HepG2 (cell line): ENCODE measurements around the gene NFATC2. TPM values are rescaled to one million over a fixed set of nuclear protein-coding genes. Genes with fewer than 3 reads are reported as not detected.

ENCODE experiments used
- ATAC-seq: fragments of 200-7000 bp; cut with Tn5 transposase; 3 replicates; pipeline ENCODE4 v1.9.1; 2020; ENCODE audit warnings: mild to moderate bottlenecking, moderate library complexity
- BruUV-seq: library from RNA; stranded (reverse); fragments of 400-500 nt; replicated peaks from 2 replicates; lab custom pipeline; 2021; lab: Mats Ljungman, UMichigan
- CTCF ChIA-PET: fragments of 300-600 bp; formaldehyde crosslinking; extraction: SDS; loops from one replicate; lab custom pipeline; 2021; ENCODE audit warnings: low total read pairs, inconsistent platforms, low intra/inter-chr PET ratio; lab: Yijun Ruan, JAX
- POLR2A ChIA-PET: fragments of 350-600 bp; sonication (Branson Sonifier 250); formaldehyde crosslinking; loops from one replicate; lab custom pipeline; 2020; ENCODE audit warnings: antibody characterized with exemption, inconsistent platforms; lab: Yijun Ruan, JAX
- DNase-seq: peaks from one replicate; pipeline ENCODE4 v3.0.0-alpha.2; 2015; ENCODE audit warnings: low spot score
- FAIRE-seq: peaks from 3 replicates; lab custom pipeline; 2011; peaks lifted over from hg19 to GRCh38; lab: Jason Lieb, UNC
- H2AFZ ChIP-seq: one replicate; pipeline ENCODE4 v1.6.1; 2011; ENCODE audit warnings: low read length, inconsistent platforms
- H3K27ac ChIP-seq: fragments of 300-600 bp; 3 replicates; pipeline ENCODE4 v1.8.0; 2011; ENCODE audit warnings: mixed run types, mild to moderate bottlenecking, mixed read lengths, low read length, inconsistent platforms; ENCODE audit not compliant: insufficient read depth; ENCODE audit errors: extremely low read length
- H3K27me3 ChIP-seq, 2 experiments: fragments of 200-600 bp in 1 of 2; 2 replicates in 1 of 2; 3 replicates in 1 of 2; pipeline versions ENCODE4 v1.6.0 to v1.8.0; 2011; ENCODE audit warnings: low read length in 2 of 2, mild to moderate bottlenecking in 2 of 2, moderate library complexity in 2 of 2, inconsistent platforms in 1 of 2; ENCODE audit not compliant: insufficient read depth in 2 of 2, control insufficient read depth in 1 of 2
- H3K36me3 ChIP-seq, 2 experiments: fragments of 200-600 bp in 1 of 2; replicated peaks in 1 of 2; 2 replicates in 1 of 2; 3 replicates in 1 of 2; pipeline versions ENCODE4 v1.5.1 to v1.8.0; 2011; ENCODE audit warnings: low read length in 2 of 2, inconsistent platforms in 1 of 2; ENCODE audit not compliant: insufficient read depth in 2 of 2, control insufficient read depth in 1 of 2
- H3K4me1 ChIP-seq: 2 replicates; pipeline ENCODE4 v1.5.1; 2012; ENCODE audit warnings: low read length, inconsistent platforms; ENCODE audit not compliant: insufficient read depth
- H3K4me2 ChIP-seq: 2 replicates; pipeline ENCODE4 v1.6.0; 2011; ENCODE audit warnings: low read depth, low read length, inconsistent platforms
- H3K4me3 ChIP-seq, 3 experiments: fragments of 200-600 bp in 1 of 3; sonication (generic), shearing (Covaris generic) in 1 of 3; replicated peaks in 1 of 3; 2 replicates each; pipeline ENCODE4 v1.5.1; 2011 to 2016; ENCODE audit warnings: low read length in 3 of 3, inconsistent platforms in 2 of 3, low read depth in 2 of 3, mild to moderate bottlenecking in 2 of 3, control low read depth in 1 of 3, mixed read lengths in 1 of 3; ENCODE audit not compliant: insufficient read depth in 1 of 3
- H3K79me2 ChIP-seq: one replicate; pipeline ENCODE4 v1.6.1; 2011; ENCODE audit warnings: low read length, inconsistent platforms; ENCODE audit not compliant: insufficient read depth
- H3K9ac ChIP-seq: 2 replicates; pipeline ENCODE4 v1.6.0; 2011; ENCODE audit warnings: mild to moderate bottlenecking, low read depth, low read length, inconsistent platforms; ENCODE audit not compliant: insufficient read depth
- H3K9me3 ChIP-seq: 2 replicates; pipeline ENCODE4 v1.5.1; 2012; ENCODE audit warnings: mild to moderate bottlenecking, low read length
- H4K20me1 ChIP-seq: 2 replicates; pipeline ENCODE4 v1.6.0; 2011; ENCODE audit warnings: inconsistent platforms, mild to moderate bottlenecking, low read length, moderate library complexity; ENCODE audit not compliant: insufficient read depth
- JUNB ChIP-seq: sonication (generic); formaldehyde crosslinking; IDR thresholded peaks from 2 replicates; pipeline ENCODE4 v1.8.0; 2022; ENCODE audit warnings: missing genetic modification reagents, mild to moderate bottlenecking, borderline replicate concordance
- MAFF ChIP-seq: IDR thresholded peaks from 2 replicates; pipeline ENCODE4 v1.6.1; 2011; ENCODE audit warnings: low read depth, low read length, improper control_type of control experiment
- MAFK ChIP-seq, 2 experiments: IDR thresholded peaks in 1 of 2; conservative IDR thresholded peaks in 1 of 2; 2 replicates each; pipeline ENCODE4 v1.6.1; 2011; ENCODE audit warnings: improper control_type of control experiment in 2 of 2, low read length in 2 of 2
- NRL ChIP-seq: sonication (generic); formaldehyde crosslinking; IDR thresholded peaks from 2 replicates; pipeline ENCODE4 v1.5.0; 2020; ENCODE audit warnings: missing genetic modification reagents, mild to moderate bottlenecking, moderate library complexity, borderline replicate concordance
- TBX2 ChIP-seq: sonication (generic); formaldehyde crosslinking; IDR thresholded peaks from 2 replicates; pipeline ENCODE4 v1.5.0; 2020; ENCODE audit warnings: missing genetic modification reagents, mild to moderate bottlenecking, borderline replicate concordance
- ZMYM3 ChIP-seq: sonication (generic); formaldehyde crosslinking; IDR thresholded peaks from 2 replicates; pipeline ENCODE4 v1.5.1; 2020; ENCODE audit warnings: mild to moderate bottlenecking, missing genetic modification reagents
- ZNF678 ChIP-seq: sonication (generic); formaldehyde crosslinking; IDR thresholded peaks from 2 replicates; pipeline ENCODE4 v1.4.0; 2020; ENCODE audit warnings: mild to moderate bottlenecking, missing genetic modification reagents
- ZNF768 ChIP-seq: sonication (generic); formaldehyde crosslinking; IDR thresholded peaks from 2 replicates; pipeline ENCODE4 v1.4.0; 2020; ENCODE audit warnings: missing genetic modification reagents
- WGBS: methylation state at CpG from one replicate; pipeline ENCODE4 v1.1.6; 2017; ENCODE audit warnings: low lambda C conversion rate; 5-methylcytosine and 5-hydroxymethylcytosine counted together
- in situ Hi-C: cut with HindIII; loops from 2 replicates; pipeline ENCODE4 v1.10.0; 2017; ENCODE audit warnings: low pct_unique_long_range_greater_than_20kb; ENCODE audit not compliant: extremely low pct_ligation_motif_present
- intact Hi-C: fragments of 100-400 bp; cut with micrococcal nuclease; formaldehyde crosslinking; loops from one replicate; pipeline ENCODE4 v1.10.0; 2022; ENCODE audit not compliant: unreplicated experiment
- polyA plus RNA-seq, 8 experiments: library from polyadenylated mRNA; depleted of rRNA in 3 of 8; stranded (reverse) in 7 of 8; unstranded in 1 of 8; fragments of >200 nt; fragmentation: Illumina TruSeq in 4 of 8; extraction: Trizol in 4 of 8; gene quantifications; 2 replicates each; pipeline versions ENCODE4 v1.2.1 to v1.2.3, GENCODE V29; 2011 to 2016; ENCODE audit warnings: low read depth in 4 of 8, missing spikeins in 1 of 8, mixed read lengths in 1 of 8; ENCODE audit not compliant: insufficient read depth in 1 of 8
- total RNA-seq, 5 experiments: library from RNA; depleted of rRNA; stranded (reverse); fragments of >200 nt; fragmentation: Illumina TruSeq; extraction: Trizol; gene quantifications; 2 replicates each; pipeline ENCODE4 v1.2.3, GENCODE V29; 2016; ENCODE audit warnings: low read depth in 1 of 5
- TF ChIP-seq, protein P1 (sequence below): sonication (generic); formaldehyde crosslinking; IDR thresholded peaks from 2 replicates; pipeline ENCODE4 v1.4.0; 2020; ENCODE audit warnings: missing genetic modification reagents

Gene NFATC2
- total and polyA plus RNA-seq, 2 of the 13 experiments (the other 11 are each of a cell fraction or from before 2014, with no cell fraction given), result 1.9 to 3.3 TPM

DNA sequence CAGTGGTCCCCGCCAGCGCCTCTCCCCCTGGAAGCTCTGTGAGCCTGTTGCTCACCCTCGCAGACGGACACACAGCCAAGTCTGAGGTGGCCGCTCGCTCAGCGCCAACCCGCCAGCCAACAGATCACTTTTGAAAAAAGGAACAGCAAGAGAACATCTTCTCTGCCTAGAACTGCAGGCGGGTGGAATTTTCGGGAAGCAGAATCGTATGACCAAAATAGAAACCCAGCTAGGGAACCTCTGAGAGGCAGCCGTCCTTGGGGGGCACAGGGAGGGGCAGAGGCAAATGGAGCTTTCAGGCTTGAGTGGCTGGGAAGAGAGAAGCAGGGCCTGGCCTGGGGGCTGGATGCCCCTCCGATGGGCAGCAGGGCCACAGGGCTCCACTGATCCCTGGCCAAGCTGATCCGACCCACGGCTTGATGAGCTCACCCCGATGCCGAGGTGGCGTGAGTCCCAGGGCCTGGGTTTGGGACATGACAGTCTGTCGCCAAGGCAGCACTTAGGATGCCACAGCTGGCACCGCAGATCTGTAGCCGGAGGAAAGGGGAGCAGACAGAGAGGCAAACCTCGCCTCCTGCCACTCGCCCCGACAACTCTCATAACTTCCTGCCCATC is 9.8 kb downstream of the NFATC2 start:
- FAIRE-seq (no peak), DNase-seq (no peak), ATAC-seq (no peak)
- BruUV-seq, result no TSS peak
- H3K36me3 ChIP-seq, result no peaks in the 10 kb centered on the region; a peak in 1 of 5 replicates
- intact Hi-C loops (no loop called here), in situ Hi-C loops (no loop called here)
- H3K79me2 ChIP-seq, result no peaks in the 10 kb centered on the region
- no peaks in the 10 kb centered on the region for H4K20me1 ChIP-seq
- no peaks in the 10 kb centered on the region for H3K27me3 ChIP-seq
- WGBS, result 98% methylated on average over 24 of the region's 24 CpGs
- H2AFZ ChIP-seq, result no peak overlapping the region
- H3K4me2 ChIP-seq, result no peak overlapping the region
- TF ChIP-seq, protein P1, sequence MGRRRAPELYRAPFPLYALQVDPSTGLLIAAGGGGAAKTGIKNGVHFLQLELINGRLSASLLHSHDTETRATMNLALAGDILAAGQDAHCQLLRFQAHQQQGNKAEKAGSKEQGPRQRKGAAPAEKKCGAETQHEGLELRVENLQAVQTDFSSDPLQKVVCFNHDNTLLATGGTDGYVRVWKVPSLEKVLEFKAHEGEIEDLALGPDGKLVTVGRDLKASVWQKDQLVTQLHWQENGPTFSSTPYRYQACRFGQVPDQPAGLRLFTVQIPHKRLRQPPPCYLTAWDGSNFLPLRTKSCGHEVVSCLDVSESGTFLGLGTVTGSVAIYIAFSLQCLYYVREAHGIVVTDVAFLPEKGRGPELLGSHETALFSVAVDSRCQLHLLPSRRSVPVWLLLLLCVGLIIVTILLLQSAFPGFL, result no peak
- peak; percentile 20; the same call in 1 of the 2 replicates for TF ChIP-seq TBX2 (CRISPR knock-in tag)
- ChIA-PET CTCF (no interaction called here), POLR2A (no interaction called here)
- no peak overlapping the region for H3K9ac ChIP-seq
- no peak overlapping the region for H3K27ac ChIP-seq
- H3K4me3 ChIP-seq, result no peak overlapping the region
- no peaks in the 10 kb centered on the region for H3K9me3 ChIP-seq
- H3K4me1 ChIP-seq, result peaks cover 22% of the 10 kb centered on the region

DNA sequence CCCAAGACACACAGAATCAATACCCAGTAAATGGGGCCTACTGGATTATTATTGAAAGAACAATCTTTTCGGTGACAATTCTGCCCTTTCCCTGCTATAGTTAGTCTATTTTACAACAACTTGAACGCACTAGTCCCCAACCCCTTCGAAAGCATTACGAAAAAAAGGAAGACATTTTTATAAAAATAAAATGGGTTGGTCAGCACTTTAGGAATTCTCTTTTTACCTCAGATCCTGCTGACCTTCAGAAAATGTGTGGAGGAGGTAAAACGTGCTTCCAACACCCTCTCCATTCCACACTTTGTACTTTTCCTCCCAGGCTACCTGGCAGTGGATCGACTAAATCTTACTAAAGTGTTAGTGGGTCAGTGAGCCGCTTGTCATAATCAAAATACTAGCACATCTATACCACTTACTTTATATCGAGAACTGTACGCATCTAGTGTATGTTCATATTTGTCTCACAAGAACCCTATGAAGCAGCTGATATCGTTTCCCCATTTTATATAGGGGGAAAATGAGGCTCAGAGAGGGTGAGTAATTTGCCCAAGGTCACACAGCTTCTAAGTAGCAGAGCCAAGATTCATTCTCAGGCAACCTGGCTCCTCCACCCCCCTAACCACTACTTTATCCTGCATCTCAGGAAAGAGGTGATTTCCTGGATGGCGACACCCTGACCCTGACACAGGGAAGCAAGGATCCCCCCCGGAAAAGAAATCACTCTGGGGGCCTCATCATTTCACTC is 10.6 kb downstream of the NFATC2 start:
- WGBS, result 89% methylated on average over 12 of the region's 12 CpGs
- ChIA-PET POLR2A (no interaction called here), CTCF (no interaction called here)
- H2AFZ ChIP-seq, result no peak overlapping the region
- intact Hi-C loops, result no loop called here
- no peak for DNase-seq
- FAIRE-seq, result peak; percentile 26
- H3K27me3 ChIP-seq, result no peaks in the 10 kb centered on the region
- no TSS peak for BruUV-seq
- TF ChIP-seq NRL (CRISPR knock-in tag) (no peak), ZMYM3 (CRISPR knock-in tag) (peak; percentile 52; the same call in 1 of the 2 replicates), JUNB (CRISPR knock-in tag) (no peak), MAFK (conservative IDR thresholded peaks at IDR 0.05 in 1 of 2, IDR thresholded peaks at IDR 0.05 in 1 of 2; ENCODE audit: low read length in 2 of 2) (peak; percentile 71 to 86), MAFF (peak; percentile 77), ZNF678 (no peak), ZNF768 (peak; percentile 89; the same call in 1 of the 2 replicates)
- no peak overlapping the region for H3K4me2 ChIP-seq
- in situ Hi-C loops, result no loop called here
- H3K4me3 ChIP-seq, result no peak overlapping the region
- no peak for ATAC-seq
- no peaks in the 10 kb centered on the region for H4K20me1 ChIP-seq
- no peak overlapping the region for H3K9ac ChIP-seq
- no peaks in the 10 kb centered on the region for H3K79me2 ChIP-seq
- no peaks in the 10 kb centered on the region for H3K9me3 ChIP-seq
- H3K4me1 ChIP-seq, result peaks cover 22% of the 10 kb centered on the region
- H3K36me3 ChIP-seq, result 0 out of 5 replicates have a peak, but pooled peaks cover 0 to 2% of the 10 kb centered on the region in 2 experiments
- H3K27ac ChIP-seq, result no peak overlapping the region
